GM10248 (cell line): ENCODE data around the gene FTO.

Experiments used
- CTCF ChIA-PET: fragments of 300-600 bp; sonication (Branson Sonifier 250); formaldehyde crosslinking; extraction: SDS; loops from one replicate; lab custom pipeline; 2021; ENCODE audit warnings: antibody characterized with exemption; lab: Yijun Ruan, JAX
- POLR2A ChIA-PET: fragments of 350-650 bp; sonication (Branson Sonifier 250); formaldehyde crosslinking; extraction: SDS; loops from one replicate; lab custom pipeline; 2020; ENCODE audit warnings: antibody characterized with exemption; lab: Yijun Ruan, JAX
- DNase-seq: peaks from one replicate; pipeline ENCODE4 v3.0.0; 2012; ENCODE audit errors: extremely low spot score
- TF ChIP-seq, protein P1 (sequence below): IDR thresholded peaks from 2 replicates; pipeline ENCODE4 v1.5.1; 2012; ENCODE audit warnings: mild to moderate bottlenecking, low read depth; ENCODE audit errors: extremely low read depth, missing control alignments, control extremely low read depth

Gene FTO

GRCh38 chr16:54136276-54136625 is 432.3 kb downstream of the FTO start:
- ChIA-PET CTCF (no interaction called here), POLR2A (no interaction called here)
- no peak for DNase-seq
- TF ChIP-seq, protein P1, sequence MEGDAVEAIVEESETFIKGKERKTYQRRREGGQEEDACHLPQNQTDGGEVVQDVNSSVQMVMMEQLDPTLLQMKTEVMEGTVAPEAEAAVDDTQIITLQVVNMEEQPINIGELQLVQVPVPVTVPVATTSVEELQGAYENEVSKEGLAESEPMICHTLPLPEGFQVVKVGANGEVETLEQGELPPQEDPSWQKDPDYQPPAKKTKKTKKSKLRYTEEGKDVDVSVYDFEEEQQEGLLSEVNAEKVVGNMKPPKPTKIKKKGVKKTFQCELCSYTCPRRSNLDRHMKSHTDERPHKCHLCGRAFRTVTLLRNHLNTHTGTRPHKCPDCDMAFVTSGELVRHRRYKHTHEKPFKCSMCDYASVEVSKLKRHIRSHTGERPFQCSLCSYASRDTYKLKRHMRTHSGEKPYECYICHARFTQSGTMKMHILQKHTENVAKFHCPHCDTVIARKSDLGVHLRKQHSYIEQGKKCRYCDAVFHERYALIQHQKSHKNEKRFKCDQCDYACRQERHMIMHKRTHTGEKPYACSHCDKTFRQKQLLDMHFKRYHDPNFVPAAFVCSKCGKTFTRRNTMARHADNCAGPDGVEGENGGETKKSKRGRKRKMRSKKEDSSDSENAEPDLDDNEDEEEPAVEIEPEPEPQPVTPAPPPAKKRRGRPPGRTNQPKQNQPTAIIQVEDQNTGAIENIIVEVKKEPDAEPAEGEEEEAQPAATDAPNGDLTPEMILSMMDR = no peak

GRCh38 chr16:54140057-54140787 is 436.3 kb downstream of the FTO start:
- CTCF ChIA-PET = interaction anchor here (1.5 to 1.9 kb wide), 2 partner anchors 9 to 17 kb away, joined by 3 to 4 read pairs; no protein-coding TSS in a partner anchor
- DNase-seq = no peak
- POLR2A ChIA-PET = no interaction called here
- TF ChIP-seq, protein P1 = no peak

DNA sequence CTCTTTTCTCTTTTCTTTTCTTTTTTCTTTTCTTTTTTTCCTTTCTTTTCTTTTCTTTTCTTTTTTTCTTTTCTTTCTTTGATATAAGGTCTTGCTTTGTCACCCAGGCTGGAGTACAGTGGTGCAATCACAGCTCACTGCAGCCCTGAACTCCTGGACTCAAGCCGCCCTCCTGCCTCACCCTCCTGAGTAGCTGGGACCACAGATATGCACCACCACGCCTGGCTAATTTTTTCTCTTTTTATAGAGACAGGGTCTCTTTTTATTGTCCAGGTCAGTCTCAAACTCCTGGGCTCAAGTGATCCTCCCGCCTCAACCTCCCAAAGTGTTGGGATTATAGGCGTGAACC is 436.8 kb downstream of the FTO start:
- TF ChIP-seq, protein P1 = no peak
- DNase-seq = no peak
- ChIA-PET CTCF (no interaction called here), POLR2A (no interaction called here)

GRCh38 chr16:54142787-54143186 is 438.8 kb downstream of the FTO start:
- TF ChIP-seq, protein P1 = no peak
- DNase-seq = no peak
- POLR2A ChIA-PET = no interaction called here

GRCh38 chr16:54143410-54143809 is 439.5 kb downstream of the FTO start:
- no peak for DNase-seq
- ChIA-PET CTCF (interaction anchor here (0.8 to 2.2 kb wide), 3 partner anchors 9 to 42 kb away, joined by 3 to 5 read pairs (median 4); no protein-coding TSS in a partner anchor), POLR2A (no interaction called here)
- TF ChIP-seq, protein P1 = no peak

More at GRCh38 chr16:54142787-54143186, 438.8 kb downstream of the FTO start:
- CTCF ChIA-PET = interaction anchor here (0.7 to 2.2 kb wide), 4 partner anchors 8 to 42 kb away, joined by 3 to 5 read pairs (median 4); no protein-coding TSS in a partner anchor

DNA sequence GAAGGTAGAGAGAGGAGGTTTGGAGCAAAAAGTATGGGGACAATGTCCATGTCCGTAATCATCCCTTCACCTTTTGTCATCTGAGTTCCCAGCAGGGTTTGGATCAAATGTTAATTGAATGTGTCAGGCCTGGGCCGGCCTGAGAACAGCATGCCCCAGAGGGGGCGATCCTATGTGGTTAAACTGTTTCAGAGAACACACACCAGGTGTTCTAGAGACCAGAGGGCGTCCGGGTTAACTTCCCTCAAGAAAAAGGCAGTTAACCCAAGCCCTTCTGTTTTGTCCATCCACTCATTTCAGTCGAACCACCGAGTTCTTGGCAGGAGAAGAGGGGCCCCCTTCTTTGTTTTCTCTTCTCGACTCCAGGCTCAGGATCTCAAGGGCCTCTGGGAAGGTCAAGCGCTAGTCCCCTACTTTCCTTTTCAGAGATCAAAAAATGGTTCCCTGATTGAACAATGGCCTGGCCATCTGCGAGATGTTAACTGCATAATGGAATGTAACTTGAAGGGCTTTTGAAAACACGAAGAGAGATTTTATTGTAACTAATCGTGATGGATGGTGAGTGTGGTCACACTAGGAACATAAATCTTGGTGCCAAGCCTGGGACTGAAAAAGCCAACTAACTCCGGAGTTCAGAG is 440.1 kb downstream of the FTO start:
- POLR2A ChIA-PET = no interaction called here
- DNase-seq = no peak
- TF ChIP-seq, protein P1 = no peak
- CTCF ChIA-PET = interaction anchor here (0.8 kb wide), 1 partner anchor 9 kb away, joined by 3 read pairs; no protein-coding TSS in a partner anchor
